NOMO-1 treated with DMSO at 0.1 percent for 48 hours (cell line): ENCODE results near the gene PLCL2.
"Not testable (repeated sequence)": the region's sequence is repeated elsewhere in the genome, so short reads cannot be mapped to it uniquely, and the experiment has no call there.

Source experiments
- DNase-seq: peaks from one replicate; lab custom pipeline; 2025; ENCODE audit not compliant: unreplicated experiment; lab: John Stamatoyannopoulos, UW

PLCL2 gene

DNA sequence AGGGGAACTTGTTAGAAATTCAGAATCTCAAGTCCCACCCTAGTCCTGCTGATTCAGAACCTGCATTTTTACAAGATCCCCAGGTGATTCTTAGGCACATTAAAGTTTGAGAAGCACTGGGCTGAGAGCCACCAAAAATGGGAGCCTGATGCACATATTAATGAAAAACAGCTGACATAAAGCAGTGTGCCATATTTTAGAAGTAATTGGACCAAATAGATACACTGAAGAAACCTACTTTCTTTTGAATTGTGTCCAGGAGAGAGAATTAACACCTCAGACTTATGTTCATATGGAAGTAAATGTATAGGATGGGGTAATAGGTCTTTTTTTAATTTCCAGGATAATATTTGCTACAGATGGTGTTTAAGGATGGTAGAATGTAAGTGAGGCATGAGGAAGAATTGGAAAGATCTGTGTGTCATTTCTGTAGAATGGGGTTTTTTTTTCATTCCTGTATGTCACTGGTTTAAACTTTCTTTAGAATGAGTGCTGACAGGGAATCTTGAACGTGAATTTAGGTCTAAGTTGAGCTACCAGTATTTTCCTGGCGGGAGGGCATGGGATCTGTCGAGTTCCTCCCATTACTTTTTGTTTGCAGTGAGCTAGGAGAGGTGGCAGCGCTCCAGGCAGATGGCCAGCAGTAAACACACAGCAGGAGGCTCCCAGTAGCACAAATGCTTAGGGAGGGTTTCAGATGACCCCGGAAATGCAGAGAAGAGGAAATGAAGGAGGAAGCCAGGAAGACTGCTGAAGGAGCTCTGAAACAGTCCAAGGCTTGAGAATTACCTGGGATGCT lies 185.6 kb downstream of the PLCL2 start:
- DNase-seq, result no peak

DNA sequence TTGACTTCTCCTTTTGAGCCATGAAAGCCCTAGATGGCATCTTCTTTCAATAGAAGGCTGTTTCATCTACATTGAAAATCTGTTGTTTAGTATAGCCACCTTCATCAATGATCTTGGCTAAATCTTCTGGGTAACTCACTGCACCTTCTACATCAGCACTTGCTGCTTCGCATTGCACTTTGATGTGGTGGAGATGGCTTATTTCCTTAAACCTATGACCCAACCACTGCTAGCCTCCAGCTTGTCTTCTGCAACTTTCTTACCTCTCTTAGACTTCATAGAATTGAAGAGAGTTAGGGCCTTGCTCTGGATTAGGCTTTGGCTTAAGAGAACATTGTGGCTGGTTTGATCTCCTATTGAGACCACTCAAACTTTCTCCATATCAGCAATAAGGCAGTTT lies 189.8 kb downstream of the PLCL2 start:
- no peak for DNase-seq

- no peak for DNase-seq
These were observed 190.6 kb downstream of the PLCL2 start for GRCh38 chr3:17075358-17075757.

DNA sequence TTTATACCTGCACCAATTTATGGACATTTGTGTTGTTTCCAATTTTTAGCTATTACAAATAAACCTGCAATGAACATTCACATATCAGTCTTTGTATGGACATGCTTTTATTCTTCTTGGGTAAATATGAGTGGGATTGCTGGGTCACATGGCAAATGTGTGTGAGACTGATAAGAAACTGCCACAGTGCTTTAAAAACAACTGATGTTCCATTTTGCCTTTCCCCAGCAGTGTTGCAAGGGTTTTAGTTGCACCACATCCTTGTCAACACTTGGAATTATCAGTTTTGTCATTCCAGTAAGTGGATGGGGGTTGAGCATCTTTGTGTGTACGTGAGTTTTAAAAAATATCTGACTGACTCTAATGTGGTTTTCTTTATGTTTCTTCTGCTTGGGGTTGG lies 191.2 kb downstream of the PLCL2 start:
- DNase-seq, result no peak

- no peak for DNase-seq
These were observed 192.3 kb downstream of the PLCL2 start for GRCh38 chr3:17076940-17077605.

DNA sequence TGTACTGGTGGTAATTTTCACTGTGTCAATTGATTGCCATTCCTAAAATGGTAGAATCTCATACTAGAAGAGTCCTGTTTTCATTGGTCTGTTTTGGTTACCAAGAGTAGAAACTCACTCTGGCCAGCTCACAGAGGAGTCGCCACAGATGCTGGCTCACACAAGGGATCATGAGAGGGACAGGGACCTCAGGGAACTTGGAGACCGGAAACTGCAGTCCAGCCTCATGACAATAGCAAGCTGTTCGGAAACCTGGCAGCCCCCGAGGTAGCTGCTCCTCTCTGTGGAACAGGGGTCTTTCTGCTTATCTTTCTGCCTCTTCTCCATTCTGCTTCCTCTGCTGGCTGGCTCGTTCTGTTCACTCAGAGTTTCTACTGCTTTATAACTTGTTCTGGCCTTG lies 192.9 kb downstream of the PLCL2 start:
- DNase-seq, result no peak

GRCh38 chr3:17078926-17079465 lies 194.2 kb downstream of the PLCL2 start:
- DNase-seq, result no peak

DNA sequence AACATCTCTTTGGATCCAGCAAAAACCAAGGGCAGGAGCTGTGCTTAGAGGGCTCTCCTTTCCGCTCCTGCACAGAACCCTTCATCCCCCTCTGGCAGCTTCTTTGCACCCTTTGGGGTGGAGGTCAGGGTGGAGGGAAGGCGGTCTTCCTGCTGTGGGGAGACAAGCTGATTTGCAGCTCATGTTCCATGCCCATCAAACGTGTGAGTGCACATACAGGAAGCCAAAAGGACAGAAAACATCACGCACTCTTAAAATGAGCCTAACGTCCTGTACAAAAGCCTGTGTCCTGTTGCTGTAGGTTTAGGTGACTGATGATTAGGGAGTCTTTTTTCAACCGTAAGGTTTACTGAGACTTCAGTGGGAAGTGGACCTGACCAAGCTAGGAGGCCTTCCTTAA lies 195.2 kb downstream of the PLCL2 start:
- no peak for DNase-seq

GRCh38 chr3:17081520-17081919 lies 196.8 kb downstream of the PLCL2 start:
- DNase-seq, result no peak

DNA sequence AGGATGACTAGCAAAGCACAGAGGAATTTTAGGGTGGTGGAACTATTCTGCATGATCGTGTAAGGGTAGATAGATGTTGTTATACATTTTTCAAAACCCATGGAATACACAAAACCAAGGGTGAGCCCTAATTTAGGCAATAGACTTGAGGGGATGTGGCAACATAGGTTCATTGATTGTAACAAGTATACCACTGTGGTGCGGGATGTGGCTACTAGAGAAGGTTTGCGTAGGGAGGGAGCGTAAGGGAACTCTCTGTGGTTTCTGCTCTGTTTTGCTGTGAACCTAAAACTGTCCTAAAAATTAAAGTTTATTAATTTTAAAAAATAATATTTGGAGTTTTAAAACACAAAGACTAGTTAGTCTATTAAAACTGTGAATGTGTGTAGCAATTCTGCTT lies 202.8 kb downstream of the PLCL2 start:
- no peak for DNase-seq

GRCh38 chr3:17088017-17088416 lies 203.3 kb downstream of the PLCL2 start:
- no peak for DNase-seq

DNA sequence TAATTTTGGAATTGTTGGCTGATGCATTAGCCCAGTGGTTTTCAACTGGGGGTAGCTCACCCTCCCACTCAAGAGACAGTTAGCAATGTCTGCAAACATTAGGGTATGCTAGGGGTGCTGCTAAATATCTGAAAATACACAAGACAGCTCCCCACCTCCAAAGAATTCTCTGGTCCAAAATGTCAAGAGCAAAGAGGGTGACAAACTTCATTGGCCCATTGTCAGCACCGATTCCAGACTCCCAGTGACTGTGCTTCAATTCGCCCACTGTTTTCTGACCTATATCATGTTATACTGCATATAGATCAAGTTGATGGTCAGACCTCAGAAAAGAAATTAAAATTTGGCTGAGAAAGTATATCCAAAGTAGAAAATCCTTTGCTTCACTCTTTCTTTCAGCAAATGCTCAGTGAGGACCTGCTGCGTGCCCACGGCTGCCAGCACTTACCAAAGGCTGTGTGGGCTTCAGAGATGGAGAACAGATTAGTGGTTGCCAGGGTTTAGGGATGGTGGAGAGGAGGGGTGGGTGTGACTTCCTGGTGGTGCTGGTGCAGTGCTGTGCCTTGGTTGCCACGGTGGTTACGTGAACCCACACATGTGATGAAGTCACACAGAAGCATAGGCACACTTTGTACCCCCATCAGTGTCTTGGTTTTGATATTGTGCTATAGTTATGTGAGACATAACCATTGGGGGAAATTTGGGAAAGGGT lies 204.0 kb downstream of the PLCL2 start:
- DNase-seq, result no peak

GRCh38 chr3:17089314-17089700 lies 204.6 kb downstream of the PLCL2 start:
- no peak for DNase-seq

DNA sequence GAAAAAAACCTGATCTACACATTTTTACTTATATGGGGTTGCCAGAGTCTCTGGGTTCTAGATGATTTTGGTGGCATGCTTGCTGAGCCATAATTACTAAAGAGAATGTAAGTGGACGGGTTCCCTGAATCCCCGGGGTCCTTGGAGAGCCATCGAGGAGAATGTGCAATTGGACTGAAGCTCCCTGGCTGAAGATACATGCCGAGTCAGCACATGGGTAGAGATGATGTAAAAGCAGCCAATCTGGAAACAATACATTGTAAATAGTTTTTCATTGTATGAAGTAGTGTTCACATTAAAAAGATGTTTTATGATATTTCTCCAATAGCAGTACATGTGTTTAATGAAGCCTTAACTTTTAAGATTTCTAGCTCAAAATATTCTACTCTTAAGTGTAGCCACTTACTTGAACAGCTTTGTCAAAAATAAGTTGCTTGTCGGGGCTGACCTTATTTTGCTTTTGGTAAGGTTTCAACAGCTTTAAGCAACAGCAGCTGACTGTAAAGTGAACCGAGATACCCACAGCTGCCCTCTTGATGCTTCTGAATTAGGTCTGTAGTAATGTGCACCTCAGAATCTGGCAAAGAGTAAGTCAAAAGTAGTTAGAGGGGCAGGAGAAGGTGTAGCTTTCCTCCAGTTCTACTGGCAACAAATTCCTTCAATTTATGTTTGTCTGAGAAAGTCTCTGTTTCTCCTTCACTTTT lies 205.7 kb downstream of the PLCL2 start:
- DNase-seq, result no peak

GRCh38 chr3:17091910-17092582 lies 207.3 kb downstream of the PLCL2 start:
- no peak for DNase-seq

GRCh38 chr3:17092583-17092933 lies 207.8 kb downstream of the PLCL2 start:
- DNase-seq, result no peak

- no peak for DNase-seq
These were observed 209.8 kb downstream of the PLCL2 start for GRCh38 chr3:17094551-17094950.

DNA sequence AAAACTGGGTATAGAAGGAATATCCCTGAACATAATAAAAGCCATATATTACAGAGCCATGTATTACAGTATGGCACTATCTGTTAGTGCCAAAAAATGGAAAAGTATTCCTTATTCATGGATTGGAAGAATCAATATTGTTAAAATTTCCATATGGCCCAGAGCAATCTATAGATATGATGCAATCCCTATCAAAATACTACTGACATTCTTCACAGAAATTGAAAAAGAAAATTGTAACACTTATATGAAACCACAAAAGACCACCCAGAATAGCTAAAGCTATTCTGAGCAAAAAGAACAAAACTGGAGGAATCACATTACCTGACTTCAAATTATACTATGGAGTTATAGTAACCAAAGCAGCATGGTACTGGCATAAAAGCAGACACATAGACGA lies 218.8 kb downstream of the PLCL2 start:
- no peak for DNase-seq

DNA sequence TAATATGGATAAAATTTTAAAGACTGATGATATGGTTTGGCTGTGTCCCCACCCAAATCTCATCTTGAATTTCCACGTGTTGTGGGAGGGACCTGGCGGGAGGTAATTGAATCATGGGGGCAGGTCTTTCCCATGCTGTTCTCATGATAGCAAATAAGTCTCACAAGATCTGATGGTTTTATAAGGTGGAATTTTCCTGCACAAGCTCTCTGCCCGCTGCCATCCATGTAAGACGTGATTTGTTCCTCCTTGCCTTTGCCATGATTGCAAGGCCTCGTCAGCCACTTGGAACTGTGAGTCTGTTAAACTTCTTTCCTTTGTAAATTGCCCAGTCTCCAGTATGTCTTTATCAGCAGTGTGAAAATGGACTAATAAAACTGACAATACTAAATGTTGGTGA lies 222.0 kb downstream of the PLCL2 start:
- not testable (repeated sequence) for DNase-seq

GRCh38 chr3:17110660-17111396 lies 226.1 kb downstream of the PLCL2 start:
- peak; percentile 28 for DNase-seq
